Upper lobe of right lung (tissue), 1 donor: ENCODE measurements around the gene CAPN11. TPM values are rescaled to one million over a fixed set of nuclear protein-coding genes. Genes with fewer than 3 reads are reported as not detected.

Experiments
- ATAC-seq: fragments of 200-7000 bp; cut with Tn5 transposase; one replicate; pipeline ENCODE4 v1.9.1; 2020; ENCODE audit warnings: mild to moderate bottlenecking, moderate library complexity
- DNase-seq: peaks from one replicate; pipeline ENCODE4 v3.0.0-alpha.2; 2020
- H3K27ac ChIP-seq: fragments of 200-600 bp; one replicate; pipeline ENCODE4 v1.8.0; 2022
- H3K27me3 ChIP-seq: fragments of 200-600 bp; one replicate; pipeline ENCODE4 v1.8.0; 2022; ENCODE audit warnings: mild to moderate bottlenecking
- H3K36me3 ChIP-seq: fragments of 200-600 bp; one replicate; pipeline ENCODE4 v1.8.0; 2022
- H3K4me1 ChIP-seq: fragments of 200-600 bp; one replicate; pipeline ENCODE4 v1.8.0; 2022
- H3K4me3 ChIP-seq: fragments of 200-600 bp; one replicate; pipeline ENCODE4 v1.8.0; 2022; ENCODE audit warnings: mild to moderate bottlenecking
- H3K9me3 ChIP-seq: fragments of 200-600 bp; one replicate; pipeline ENCODE4 v1.8.0; 2022
- CTCF ChIP-seq: fragments of 200-600 bp; IDR thresholded peaks from one replicate; pipeline ENCODE4 v1.8.0; 2022; ENCODE audit warnings: antibody characterized with exemption
- intact Hi-C: fragments of 100-400 bp; cut with DNase I; formaldehyde crosslinking; loops from one replicate; pipeline ENCODE4 v1.11.0; 2022
- total RNA-seq: library from RNA; stranded (reverse); fragmentation: NEBNext Ultra II Directional; extraction: Animal tissue kit (Norgen Biotek cat#: 25700); gene quantifications from one replicate; pipeline ENCODE4 v1.2.1, GENCODE V29; 2021
- donor health status: DM: no; HTN: yes; CAD: no; lungs with severe emphysema.

CAPN11 gene
- total RNA-seq, 1 donor from 2014 or later: 1.6 TPM

DNA sequence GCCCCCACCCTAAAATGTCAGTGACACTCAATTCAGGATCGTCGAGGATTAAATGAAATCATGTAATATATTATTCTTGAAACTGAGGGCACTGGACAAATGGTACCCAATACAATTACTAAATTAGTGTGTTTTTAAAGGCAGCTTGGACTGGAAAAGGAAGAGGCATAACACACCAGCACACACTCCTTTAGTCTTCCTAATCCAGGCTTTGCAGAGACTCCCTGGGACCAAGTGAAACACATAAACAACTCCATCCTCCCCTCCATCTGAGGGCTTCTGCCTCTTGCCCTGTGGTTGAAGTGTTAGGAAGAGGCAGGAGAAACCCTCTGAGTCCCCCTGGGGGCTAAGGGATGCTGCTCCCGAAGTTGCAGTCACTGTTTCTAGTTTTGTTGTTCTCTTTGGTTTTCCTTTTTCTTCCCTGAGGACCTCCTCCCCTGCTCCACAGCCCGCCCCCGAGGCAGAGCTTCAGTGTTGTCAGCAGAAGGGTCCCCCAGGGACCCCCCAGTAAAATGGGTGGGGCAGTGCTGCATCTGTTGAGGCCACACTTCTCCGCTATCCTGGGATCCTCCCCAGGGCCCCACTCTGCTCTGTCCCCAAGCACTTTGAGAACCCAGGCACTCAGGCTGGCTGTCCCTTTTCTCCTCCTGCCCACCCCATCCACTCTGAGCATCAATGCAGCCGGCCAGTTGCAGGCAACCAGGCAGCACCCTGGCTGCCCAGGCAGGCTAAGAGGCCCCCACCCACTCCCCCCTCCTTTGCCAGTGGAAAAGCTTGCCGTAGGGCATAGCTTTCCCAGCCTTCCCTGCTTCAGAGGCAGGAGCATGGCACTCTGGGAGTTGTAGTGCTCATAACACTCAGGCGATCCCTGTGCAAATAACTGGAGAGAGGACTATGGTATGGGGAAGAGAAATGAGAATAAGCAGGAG is 25.4 kb upstream of the CAPN11 start:
- intact Hi-C loops: no loop called here
- ATAC-seq: peak; percentile 93
- no peak overlapping the region for H3K27ac ChIP-seq
- H3K4me1 ChIP-seq: peaks cover 12% of the 10 kb centered on the region
- DNase-seq: peak; percentile 81
- no peak for TF ChIP-seq CTCF
- H3K27me3 ChIP-seq: no peaks in the 10 kb centered on the region
- H3K36me3 ChIP-seq: peaks cover 28% of the 10 kb centered on the region
- H3K4me3 ChIP-seq: no peak overlapping the region
- H3K9me3 ChIP-seq: no peaks in the 10 kb centered on the region

DNA sequence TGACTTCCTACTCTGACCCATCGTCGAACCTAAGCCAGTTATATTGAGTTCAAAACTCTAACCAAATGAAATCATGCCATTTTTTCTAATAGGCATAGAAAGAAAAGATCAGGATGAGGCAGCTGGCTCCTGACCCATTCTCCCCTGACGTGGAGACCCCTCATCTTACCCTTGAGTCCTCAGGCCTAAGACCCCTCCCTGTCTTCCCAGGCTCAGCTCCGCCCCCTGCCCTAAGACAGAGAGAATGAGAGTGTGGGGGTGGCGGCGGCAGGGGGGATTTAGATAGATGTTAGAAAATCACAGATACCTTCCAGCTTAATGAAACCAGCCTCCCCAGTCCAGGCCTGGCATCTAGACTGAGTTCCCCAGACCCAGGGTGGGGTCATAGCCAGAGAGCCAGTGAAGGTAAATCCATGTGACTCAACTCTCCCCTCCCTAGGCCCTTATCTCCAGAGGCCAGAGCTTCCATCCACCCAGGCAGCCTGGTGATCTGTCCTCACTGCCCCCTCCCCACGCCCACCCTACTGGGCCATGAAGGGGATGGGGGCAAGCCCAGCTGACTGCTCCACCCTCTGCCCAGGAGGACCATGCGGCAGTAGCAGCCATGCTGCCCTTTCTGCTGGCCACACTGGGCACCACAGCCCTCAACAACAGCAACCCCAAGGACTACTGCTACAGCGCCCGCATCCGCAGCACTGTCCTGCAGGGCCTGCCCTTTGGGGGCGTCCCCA is 24.5 kb upstream of the CAPN11 start:
- Histone ChIP-seq H3K9me3 (no peaks in the 10 kb centered on the region), H3K4me3 (no peak overlapping the region), H3K27ac (no peak overlapping the region), H3K4me1 (peaks cover 5% of the 10 kb centered on the region), H3K36me3 (peaks cover 29% of the 10 kb centered on the region), H3K27me3 (no peaks in the 10 kb centered on the region)
- no peak for DNase-seq
- no peak for TF ChIP-seq CTCF
- ATAC-seq: no peak
- intact Hi-C loops: no loop called here

DNA sequence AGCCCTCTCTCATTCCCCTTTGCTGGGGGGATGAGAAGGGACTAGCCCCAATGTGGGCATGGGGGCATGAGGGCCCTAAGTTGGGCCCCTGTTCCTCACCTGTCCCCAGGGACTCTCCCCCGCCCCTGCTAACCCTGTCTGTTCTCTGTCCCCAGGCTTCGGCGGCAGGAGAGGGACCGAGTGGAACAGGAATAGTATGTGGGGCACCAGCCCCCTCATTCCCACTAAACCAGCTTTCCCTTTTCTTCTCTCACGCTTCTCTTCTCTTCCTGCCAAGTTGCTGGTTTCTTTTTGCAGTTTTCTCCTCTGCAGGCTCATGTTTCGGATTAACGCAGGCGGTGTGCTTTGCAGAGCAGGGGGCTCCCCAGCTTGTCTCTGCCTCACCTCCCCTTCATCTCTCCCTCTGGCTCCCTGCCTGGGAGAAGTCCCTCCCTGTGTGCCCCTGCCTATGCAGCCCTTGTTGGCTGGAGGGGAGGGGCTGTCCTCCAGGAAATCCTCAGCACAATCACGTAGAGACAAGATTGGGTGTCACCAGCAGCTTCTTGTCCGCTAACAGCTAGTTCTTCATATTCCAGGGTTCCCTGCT is 23.4 kb upstream of the CAPN11 start:
- H3K27me3 ChIP-seq: no peaks in the 10 kb centered on the region
- H3K36me3 ChIP-seq: peaks cover 40% of the 10 kb centered on the region
- ATAC-seq (no peak), DNase-seq (no peak)
- intact Hi-C loops: no loop called here
- TF ChIP-seq CTCF: no peak
- no peaks in the 10 kb centered on the region for H3K9me3 ChIP-seq
- H3K4me3 ChIP-seq: no peak overlapping the region
- peaks cover 5% of the 10 kb centered on the region for H3K4me1 ChIP-seq
- H3K27ac ChIP-seq: no peak overlapping the region

DNA sequence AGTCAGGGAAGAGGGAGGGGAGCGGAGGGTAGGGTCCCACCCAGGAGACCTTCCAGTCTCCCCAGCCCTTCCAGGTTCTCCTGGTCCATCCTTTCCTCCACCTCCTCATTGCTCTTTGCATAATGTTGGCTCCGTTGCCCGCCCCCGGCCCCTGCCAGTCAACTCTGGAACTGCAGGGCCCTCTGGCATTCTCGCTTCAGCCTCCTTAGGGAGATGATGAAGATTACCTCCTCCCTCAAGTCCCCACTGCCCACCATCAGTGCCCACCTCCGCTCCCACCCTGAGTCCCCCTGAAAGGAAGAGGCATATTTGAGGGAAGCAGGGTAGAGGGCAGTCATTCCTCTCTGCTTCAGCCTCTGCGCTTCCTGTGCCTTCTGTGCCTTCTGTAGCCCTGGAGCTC is 22.7 kb upstream of the CAPN11 start:
- no peak for DNase-seq
- Histone ChIP-seq H3K27ac (no peak overlapping the region), H3K4me3 (no peak overlapping the region)

More for the DNA sequence above, 22.7 kb upstream of the CAPN11 start:
- Histone ChIP-seq H3K36me3 (peaks cover 47% of the 10 kb centered on the region), H3K4me1 (peaks cover 5% of the 10 kb centered on the region), H3K9me3 (no peaks in the 10 kb centered on the region), H3K27me3 (no peaks in the 10 kb centered on the region)
- intact Hi-C loops: no loop called here
- TF ChIP-seq CTCF: no peak
- ATAC-seq: no peak
